HG03354 (cell line): ENCODE results near the gene CCDC154.

ENCODE experiments used
- ATAC-seq: cut with Tn5 transposase; IDR thresholded peaks from one replicate; pipeline ENCODE4 v1.9.1; 2021; ENCODE audit warnings: mild to moderate bottlenecking; ENCODE audit not compliant: unreplicated experiment, poor library complexity, severe bottlenecking

CCDC154 gene

DNA sequence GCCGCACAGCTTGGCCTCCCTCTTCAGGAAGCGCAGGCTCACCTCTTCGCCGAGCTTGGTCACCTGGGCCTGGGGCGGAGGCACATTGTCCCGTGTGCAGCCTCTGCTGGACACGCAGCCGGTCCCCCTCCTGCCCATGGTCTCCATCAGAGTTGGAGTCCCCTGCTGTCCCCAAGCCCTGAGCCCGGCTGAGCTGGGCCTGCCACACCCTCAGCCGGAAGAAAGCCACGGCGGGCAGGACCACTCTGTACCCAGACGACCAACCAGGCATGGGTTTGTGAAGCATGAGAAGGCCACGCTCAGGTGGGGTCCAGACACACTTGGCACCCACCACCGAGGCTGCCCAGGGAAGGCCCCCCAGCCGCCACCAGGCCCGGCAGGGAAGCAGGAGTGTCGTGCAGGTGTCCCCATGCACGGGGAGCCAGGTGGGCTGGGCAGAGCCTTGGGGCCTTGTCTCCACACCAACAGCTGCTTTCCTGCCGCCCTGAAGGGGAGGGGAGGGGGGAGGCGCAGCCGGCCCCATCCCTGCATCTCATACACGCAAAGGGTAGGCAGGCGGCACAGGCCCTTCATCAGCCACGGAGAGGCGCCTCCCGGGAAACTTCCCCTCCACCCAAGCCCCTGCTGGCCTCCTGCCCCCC lies 5.2 kb downstream of the CCDC154 start:
- no peak for ATAC-seq

GRCh38 chr16:1438229-1439057 lies 5.9 kb downstream of the CCDC154 start:
- ATAC-seq = no peak

GRCh38 chr16:1437606-1438005 lies 6.8 kb downstream of the CCDC154 start:
- no peak for ATAC-seq

DNA sequence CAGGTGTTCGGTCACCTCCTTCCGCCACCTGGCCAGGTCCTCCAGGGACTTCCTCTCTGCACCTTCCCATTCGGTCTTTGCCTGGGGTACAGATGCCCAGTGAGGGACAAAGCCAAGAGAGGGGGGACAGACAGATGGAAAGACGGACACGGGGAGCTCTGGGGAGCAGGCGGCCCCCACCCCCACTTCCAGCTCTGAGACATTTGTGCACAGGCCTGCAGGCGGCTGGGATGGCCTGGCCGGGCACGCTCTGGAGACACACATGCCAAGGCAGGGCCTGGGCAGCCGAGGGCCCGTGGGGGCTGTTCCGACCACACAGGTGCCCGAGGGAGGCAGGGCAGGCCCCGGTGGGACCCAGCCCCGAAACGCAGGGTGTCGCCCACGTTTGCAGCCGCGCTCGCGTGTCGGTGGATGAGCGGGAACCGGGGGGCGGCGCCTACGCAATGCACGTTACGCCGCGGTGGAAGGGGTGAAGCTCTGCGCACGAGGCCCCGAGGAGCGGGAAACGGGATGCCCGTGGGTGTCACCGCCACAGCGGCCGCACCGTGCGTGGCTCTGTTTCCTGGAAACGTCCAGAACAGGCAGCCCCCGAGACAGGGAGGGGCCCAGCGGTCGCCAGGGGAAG lies 7.5 kb downstream of the CCDC154 start:
- ATAC-seq = no peak

- ATAC-seq = no peak
Observed at GRCh38 chr16:1435921-1436697, 8.2 kb downstream of the CCDC154 start.

- ATAC-seq = no peak
Observed at GRCh38 chr16:1434644-1435592, 9.4 kb downstream of the CCDC154 start.

GRCh38 chr16:1433756-1434155 lies 10.6 kb downstream of the CCDC154 start:
- ATAC-seq = no peak

- ATAC-seq = no peak
Observed at GRCh38 chr16:1433263-1433560, 11.1 kb downstream of the CCDC154 start.

DNA sequence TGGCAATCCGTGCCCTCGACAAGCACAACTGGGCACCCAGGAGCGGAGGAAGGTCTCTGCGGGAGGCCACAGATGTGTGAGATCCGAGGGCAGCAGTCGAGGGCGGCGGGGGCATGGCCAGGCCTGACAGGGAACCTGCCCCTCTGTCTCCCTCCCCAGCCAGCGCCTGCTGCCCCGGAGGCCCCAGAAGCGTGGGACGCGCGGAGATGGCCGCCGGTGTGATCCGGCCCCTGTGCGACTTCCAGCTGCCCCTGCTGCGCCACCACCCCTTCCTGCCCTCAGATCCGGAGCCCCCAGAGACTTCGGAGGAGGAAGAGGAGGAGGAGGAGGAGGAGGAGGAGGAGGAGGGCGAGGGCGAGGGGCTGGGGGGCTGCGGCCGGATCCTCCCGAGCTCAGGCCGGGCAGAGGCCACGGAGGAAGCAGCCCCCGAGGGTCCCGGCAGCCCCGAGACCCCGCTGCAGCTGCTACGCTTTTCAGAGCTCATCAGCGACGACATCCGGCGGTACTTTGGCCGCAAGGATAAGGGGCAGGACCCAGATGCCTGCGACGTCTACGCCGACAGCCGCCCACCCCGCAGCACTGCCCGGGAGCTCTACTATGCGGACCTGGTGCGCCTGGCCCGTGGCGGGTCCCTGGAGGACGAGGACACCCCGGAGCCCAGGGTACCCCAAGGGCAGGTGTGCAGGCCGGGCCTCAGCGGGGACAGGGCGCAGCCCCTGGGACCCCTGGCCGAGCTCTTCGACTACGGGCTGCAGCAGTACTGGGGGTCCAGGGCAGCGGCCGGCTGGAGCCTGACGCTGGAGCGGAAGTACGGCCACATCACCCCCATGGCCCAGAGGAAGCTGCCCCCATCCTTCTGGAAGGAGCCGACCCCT lies 11.7 kb downstream of the CCDC154 start:
- no peak for ATAC-seq

DNA sequence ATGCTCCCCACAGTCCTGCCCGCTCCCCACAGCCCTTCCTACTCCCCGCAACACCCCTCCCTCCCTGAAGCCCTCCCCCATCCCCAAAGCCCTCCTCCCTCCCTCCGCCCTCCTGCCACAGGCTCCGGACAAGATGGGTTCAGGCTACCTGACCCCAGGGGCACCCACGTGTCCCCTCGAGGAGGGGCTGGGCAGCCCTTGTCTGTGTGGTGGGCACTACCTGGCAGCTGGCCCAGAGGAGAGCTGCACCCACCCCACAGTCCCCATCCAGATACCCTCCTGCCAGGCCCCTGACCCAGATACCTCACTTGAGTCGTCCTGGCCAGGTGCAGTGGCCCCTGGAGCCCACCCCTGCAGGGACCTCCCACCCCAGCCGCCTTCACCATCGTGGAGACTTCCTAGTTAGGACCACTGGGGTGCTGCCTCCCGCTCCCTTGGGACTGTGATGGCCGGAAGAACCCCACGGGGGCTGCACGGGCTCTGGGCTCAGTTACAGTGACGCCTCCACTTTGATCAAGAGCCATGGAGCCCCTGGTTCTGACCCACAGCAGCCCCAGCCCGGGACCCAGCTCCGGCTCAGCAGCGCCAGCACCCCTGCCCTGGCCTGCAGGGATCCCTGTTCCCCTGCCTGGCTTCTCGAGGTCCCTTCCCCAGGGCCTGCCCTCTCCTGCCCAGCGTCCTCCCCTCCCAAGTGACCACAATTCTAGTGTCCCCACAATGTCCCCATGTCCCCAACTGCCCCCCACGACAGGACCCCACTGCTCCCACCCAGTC lies 12.7 kb downstream of the CCDC154 start:
- no peak for ATAC-seq

DNA sequence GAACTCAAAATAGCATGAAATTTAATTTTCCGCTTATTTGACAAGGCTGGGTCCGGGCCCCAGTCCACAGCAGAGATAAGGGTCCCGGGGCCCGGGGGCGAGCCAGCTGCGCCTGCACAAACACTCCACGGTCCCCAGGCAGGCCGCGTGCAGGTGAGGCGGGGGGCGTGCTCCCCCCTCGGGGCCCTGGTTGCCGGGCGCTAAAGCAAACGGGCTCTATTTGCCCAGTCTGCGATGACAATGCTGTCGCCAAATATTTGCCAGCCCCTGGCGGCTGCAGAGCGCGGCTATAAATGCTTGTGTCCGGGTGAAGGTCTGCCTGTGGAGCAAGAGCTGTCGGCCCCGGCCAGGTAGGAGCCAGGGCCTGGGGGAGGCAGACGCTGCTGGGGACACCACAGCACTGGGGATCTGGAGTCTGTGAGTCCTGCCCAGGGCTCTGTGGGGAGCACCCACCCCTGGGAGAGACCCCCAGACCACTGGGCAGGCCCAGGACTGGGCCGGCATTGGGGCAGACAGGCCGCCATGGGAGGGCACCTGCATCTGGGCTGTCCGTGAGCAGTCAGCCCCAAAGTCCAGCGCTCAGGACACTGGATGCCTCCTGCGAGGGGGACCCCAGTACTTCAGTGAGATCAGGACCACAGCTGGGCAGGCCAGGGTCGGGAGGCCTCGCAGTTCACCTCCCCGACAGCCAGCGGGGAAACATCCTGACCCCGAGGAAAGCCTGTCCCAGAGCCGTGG lies 13.4 kb downstream of the CCDC154 start, which contains the start of gene PERCC1:
PERCC1 (plus strand) TSS at position 320 of the 738 bp plus-strand sequence. CDS start 1,516 bp downstream, outside the sequence.
- no peak for ATAC-seq

DNA sequence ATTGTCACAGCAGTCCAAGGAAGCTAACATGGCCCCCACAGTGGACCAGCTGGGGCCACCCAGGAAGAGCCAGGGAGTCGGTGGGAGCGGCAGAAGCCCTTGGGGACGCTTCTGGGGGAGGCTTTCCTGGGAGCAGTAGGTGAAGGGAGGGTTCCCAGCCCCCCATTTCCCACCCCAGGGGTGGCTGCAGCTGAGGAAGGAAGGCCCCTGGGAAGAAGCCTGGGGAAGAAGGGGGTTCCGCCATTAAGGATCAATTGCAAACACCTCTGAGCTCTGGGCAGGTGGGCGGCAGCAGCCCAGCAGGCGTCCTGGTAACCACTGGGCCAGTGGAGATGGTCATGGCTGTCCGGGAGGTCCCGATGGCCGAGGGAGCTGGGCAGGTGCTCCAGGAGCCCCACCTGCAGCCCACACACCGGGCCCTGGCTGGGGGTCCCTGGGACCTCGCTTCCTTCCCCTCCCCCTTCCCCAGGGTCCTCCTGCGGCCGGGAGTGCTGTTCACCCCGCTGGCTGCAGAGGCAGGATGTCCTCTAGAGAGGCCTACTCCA lies 14.1 kb downstream of the CCDC154 start:
- no peak for ATAC-seq

- ATAC-seq = no peak
Observed at GRCh38 chr16:1429631-1430030, 14.7 kb downstream of the CCDC154 start.

- ATAC-seq = no peak
Observed at GRCh38 chr16:1429012-1429411, 15.3 kb downstream of the CCDC154 start.

DNA sequence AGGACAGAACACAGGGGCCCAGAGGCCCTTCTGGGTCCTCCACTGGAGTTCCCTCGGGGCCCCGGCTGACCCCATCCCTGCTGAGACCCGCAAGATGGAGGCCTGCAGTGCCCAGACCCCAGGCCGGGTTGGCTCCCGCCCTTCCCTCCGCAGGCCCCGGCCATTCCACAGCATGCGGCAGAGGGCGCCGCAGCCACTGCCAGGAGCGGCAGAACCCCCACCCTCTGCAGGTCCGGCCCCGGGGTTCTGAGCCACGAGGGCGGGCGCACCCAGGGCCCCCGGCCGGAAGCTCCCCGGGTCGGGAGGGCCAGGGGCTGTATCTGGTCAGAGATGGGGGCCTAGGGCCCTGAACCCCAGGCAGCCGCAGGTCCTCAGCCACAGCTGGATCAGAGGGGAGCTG lies 15.8 kb downstream of the CCDC154 start:
- no peak for ATAC-seq
